Transverse colon (tissue), 4 donors: Measurements from ENCODE around the gene LACC1. TPM values are rescaled to one million over a fixed set of nuclear protein-coding genes. Genes with fewer than 3 reads are reported as not detected.

Experiments used
- DNase-seq: peaks from one replicate; pipeline ENCODE4 v3.0.0-alpha.2; 2019
- H3K27ac ChIP-seq, 4 donors: fragments of 200-600 bp; sonication (generic); 2 replicates each; pipeline ENCODE4 v1.5.1; 2016 to 2018; ENCODE audit warnings: inconsistent platforms in 4 of 4
- H3K27me3 ChIP-seq: fragments of 200-600 bp; sonication (generic); 2 replicates; pipeline ENCODE4 v1.5.1; 2017; ENCODE audit warnings: inconsistent platforms
- H3K36me3 ChIP-seq, 4 donors: fragments of 200-600 bp; sonication (generic); 2 replicates each; pipeline ENCODE4 v1.5.1; 2017 to 2019; ENCODE audit warnings: inconsistent platforms in 4 of 4
- H3K4me1 ChIP-seq, 4 donors: fragments of 200-600 bp; sonication (generic); 2 replicates each; pipeline ENCODE4 v1.5.1; 2017 to 2020; ENCODE audit warnings: inconsistent platforms in 4 of 4
- H3K4me3 ChIP-seq, 4 donors: fragments of 200-600 bp; sonication (generic); 1 replicate in 1 of 4; 2 replicates in 3 of 4; pipeline versions ENCODE4 v1.5.1 to v1.6.1; 2017 to 2019; ENCODE audit warnings: inconsistent platforms in 4 of 4
- H3K9me3 ChIP-seq, 2 donors: fragments of 200-600 bp; sonication (generic); 2 replicates each; pipeline ENCODE4 v1.5.1; 2017 to 2019; ENCODE audit warnings: inconsistent platforms in 2 of 2
- CTCF ChIP-seq, 5 experiments: fragments of 200-600 bp in 3 of 5; fragments of 450-650 bp in 2 of 5; sonication (generic) in 3 of 5; IDR thresholded peaks; 1 replicate in 2 of 5; 2 replicates in 3 of 5; pipeline ENCODE4 v1.5.1; 2016 to 2017; ENCODE audit warnings: antibody characterized with exemption in 5 of 5, inconsistent platforms in 3 of 5, mild to moderate bottlenecking in 2 of 5, moderate library complexity in 1 of 5
- EP300 ChIP-seq: sonication (generic); formaldehyde crosslinking; IDR thresholded peaks from one replicate; pipeline ENCODE4 v1.6.1; 2017; ENCODE audit warnings: antibody characterized with exemption, low read depth
- POLR2A ChIP-seq: fragments of 450-650 bp; IDR thresholded peaks from one replicate; pipeline ENCODE4 v1.6.1; 2016; ENCODE audit warnings: antibody characterized with exemption, mild to moderate bottlenecking, moderate library complexity
- POLR2AphosphoS5 ChIP-seq, 3 donors: sonication (generic); formaldehyde crosslinking; IDR thresholded peaks; one replicate each; pipeline ENCODE4 v1.6.1; 2016; ENCODE audit warnings: antibody characterized with exemption in 3 of 3
- WGBS, 2 donors: methylation state at CpG; one replicate each; pipeline ENCODE4 v1.1.5; 2018; ENCODE audit warnings: low coverage in 1 of 2; 5-methylcytosine and 5-hydroxymethylcytosine counted together
- in situ Hi-C, 4 donors: fragments of 200-750 bp; cut with MboI; loops; one replicate each; pipeline versions ENCODE4 v1.15.0 to v1.15.1; 2017; ENCODE audit warnings: low sequenced_read_pairs in 3 of 4, low pct_ligation_motif_present in 1 of 4, low pct_unique_long_range_greater_than_20kb in 1 of 4
- intact Hi-C: fragments of 100-400 bp; cut with DNase I; formaldehyde crosslinking; loops from one replicate; pipeline ENCODE4 v1.15.1; 2023; ENCODE audit warnings: low total_unique reads
- total RNA-seq, 4 donors: library from RNA; depleted of rRNA; stranded (reverse); fragments of >200 nt; gene quantifications; one replicate each; pipeline ENCODE4 v1.1.0, GENCODE V29; 2016

LACC1 gene
- total RNA-seq, 4 donors from 2014 or later = 5.6 to 16.1 (median 11.8) TPM

GRCh38 chr13:43874504-43875092, 5.1 kb upstream of the LACC1 start:
- intact Hi-C loops = no loop called here
- no peaks in the 10 kb centered on the region for H3K9me3 ChIP-seq
- in situ Hi-C loops = loop anchor here in 1 of 4 donors (10.0 kb wide), 1 partner anchor 900 kb away; no protein-coding TSS in a partner anchor
- H3K4me3 ChIP-seq = no peak overlapping the region
- no peak overlapping the region for H3K27ac ChIP-seq
- 12 to 22% methylated on average over 2 of the region's 2 CpGs for WGBS, 2 donors
- peaks cover 3 to 16% (median 8%) of the 10 kb centered on the region in 4 donors for H3K4me1 ChIP-seq
- TF ChIP-seq EP300 (no peak), CTCF (IDR thresholded peaks at IDR 0.05) (peak; percentile 45 to 67 (median 62))
- no peak for DNase-seq
- no peaks in the 10 kb centered on the region for H3K27me3 ChIP-seq
- H3K36me3 ChIP-seq = no peaks in the 10 kb centered on the region

GRCh38 chr13:43876366-43876765, 3.3 kb upstream of the LACC1 start:
- in situ Hi-C loops = loop anchor here in 1 of 4 donors (10.0 kb wide), 1 partner anchor 902 kb away; no protein-coding TSS in a partner anchor
- H3K4me1 ChIP-seq = peaks cover 3 to 28% (median 17%) of the 10 kb centered on the region in 4 donors
- no peaks in the 10 kb centered on the region for H3K36me3 ChIP-seq
- no peak overlapping the region for H3K27ac ChIP-seq
- intact Hi-C loops = no loop called here
- H3K27me3 ChIP-seq = no peaks in the 10 kb centered on the region
- DNase-seq = no peak
- no peak overlapping the region for H3K4me3 ChIP-seq
- no peaks in the 10 kb centered on the region for H3K9me3 ChIP-seq
- WGBS, 2 donors = 97 to 100% methylated on average over 1 to 2 of the region's 2 CpGs
- TF ChIP-seq CTCF (IDR thresholded peaks at IDR 0.05) (no peak), POLR2AphosphoS5 (IDR thresholded peaks at IDR 0.05) (no peak), EP300 (no peak), POLR2A (no peak)

GRCh38 chr13:43877326-43877725, 2.4 kb upstream of the LACC1 start:
- in situ Hi-C loops = loop anchor here in 1 of 4 donors (10.0 kb wide), 1 partner anchor 903 kb away; no protein-coding TSS in a partner anchor
- Histone ChIP-seq H3K4me3 (no peak overlapping the region), H3K27me3 (no peaks in the 10 kb centered on the region), H3K9me3 (no peaks in the 10 kb centered on the region), H3K4me1 (peaks cover 3 to 28% (median 17%) of the 10 kb centered on the region in 4 donors), H3K27ac (no peak overlapping the region), H3K36me3 (no peaks in the 10 kb centered on the region)
- no peak for DNase-seq
- intact Hi-C loops = no loop called here
- TF ChIP-seq POLR2AphosphoS5 (IDR thresholded peaks at IDR 0.05) (no peak), EP300 (no peak)

- H3K27me3 ChIP-seq = no peaks in the 10 kb centered on the region
- in situ Hi-C loops (loop anchor here in 1 of 4 donors (10.0 kb wide), 1 partner anchor 903 kb away; no protein-coding TSS in a partner anchor), intact Hi-C loops (no loop called here)
- no peaks in the 10 kb centered on the region for H3K36me3 ChIP-seq
- H3K4me1 ChIP-seq = peaks cover 3 to 28% (median 17%) of the 10 kb centered on the region in 4 donors
- no peaks in the 10 kb centered on the region for H3K9me3 ChIP-seq
- peak overlapping the region in 1 of 4 donors; percentile 97 for H3K27ac ChIP-seq
- 77 to 87% methylated on average over 1 of the region's 1 CpG for WGBS, 2 donors
- no peak for DNase-seq
- no peak overlapping the region for H3K4me3 ChIP-seq
- TF ChIP-seq CTCF (IDR thresholded peaks at IDR 0.05) (no peak), EP300 (no peak), POLR2AphosphoS5 (IDR thresholded peaks at IDR 0.05) (no peak)
Observed at GRCh38 chr13:43877766-43878165, 1.9 kb upstream of the LACC1 start.
